SK-N-SH treated with all-trans-retinoic acid at 6 μM for 48 hours (cell line): ENCODE data around the gene GABRR3.

Experiments
- ATAC-seq: fragments of 200-7000 bp; cut with Tn5 transposase; 3 replicates; pipeline ENCODE4 v1.9.1; 2020; ENCODE audit warnings: mild to moderate bottlenecking, moderate library complexity
- ARNTL ChIP-seq: fragments of 450-650 bp; formaldehyde crosslinking; IDR thresholded peaks from 2 replicates; pipeline ENCODE4 v1.5.0; 2020; ENCODE audit warnings: low read depth, mild to moderate bottlenecking, moderate library complexity, borderline replicate concordance
- CSDC2 ChIP-seq: fragments of 250-450 bp; sonication (Bioruptor Pico); IDR thresholded peaks from 2 replicates; pipeline ENCODE4 v1.5.0; 2020; ENCODE audit warnings: mild to moderate bottlenecking, moderate library complexity
- ESRRG ChIP-seq: fragments of 250-450 bp; sonication (Bioruptor Pico); IDR thresholded peaks from 2 replicates; pipeline ENCODE4 v1.6.1; 2021; ENCODE audit warnings: mild to moderate bottlenecking
- GLIS3 ChIP-seq: fragments of 250-450 bp; sonication (Bioruptor Pico); IDR thresholded peaks from 2 replicates; pipeline ENCODE4 v1.5.0; 2020; ENCODE audit warnings: mild to moderate bottlenecking, moderate library complexity
- ISL1 ChIP-seq: fragments of 250-450 bp; sonication (Bioruptor Pico); IDR thresholded peaks from 2 replicates; pipeline ENCODE4 v2.1.2; 2022; ENCODE audit warnings: mild to moderate bottlenecking, moderate library complexity
- OSR1 ChIP-seq: fragments of 250-450 bp; sonication (Bioruptor Pico); IDR thresholded peaks from 2 replicates; pipeline ENCODE4 v1.8.0; 2022; ENCODE audit warnings: moderate library complexity, mild to moderate bottlenecking, inconsistent platforms
- PPARA ChIP-seq: fragments of 250-450 bp; sonication (Bioruptor Pico); IDR thresholded peaks from 2 replicates; pipeline ENCODE4 v1.5.0; 2020; ENCODE audit warnings: mild to moderate bottlenecking, borderline replicate concordance
- RARB ChIP-seq: fragments of 250-450 bp; sonication (Bioruptor Pico); IDR thresholded peaks from 2 replicates; pipeline ENCODE4 v1.8.0; 2021; ENCODE audit warnings: mild to moderate bottlenecking, moderate library complexity
- SNAI2 ChIP-seq: fragments of 250-450 bp; sonication (Bioruptor Pico); IDR thresholded peaks from 2 replicates; pipeline ENCODE4 v1.5.0; 2020; ENCODE audit warnings: mild to moderate bottlenecking, moderate library complexity
- TCF4 ChIP-seq: fragments of 250-450 bp; sonication (Bioruptor Pico); IDR thresholded peaks from 2 replicates; pipeline ENCODE4 v1.8.0; 2021; ENCODE audit warnings: mild to moderate bottlenecking, moderate library complexity, borderline replicate concordance
- TOX ChIP-seq: fragments of 250-450 bp; sonication (Bioruptor Pico); IDR thresholded peaks from 2 replicates; pipeline ENCODE4 v1.8.0; 2021; ENCODE audit warnings: mild to moderate bottlenecking, moderate library complexity, borderline replicate concordance
- ZC3H10 ChIP-seq: fragments of 250-450 bp; sonication (Bioruptor Pico); IDR thresholded peaks from 2 replicates; pipeline ENCODE4 v1.5.1; 2021; ENCODE audit warnings: mild to moderate bottlenecking, moderate library complexity
- ZFP3 ChIP-seq: fragments of 250-450 bp; sonication (Bioruptor Pico); IDR thresholded peaks from 2 replicates; pipeline ENCODE4 v1.5.0; 2020; ENCODE audit warnings: mild to moderate bottlenecking, moderate library complexity
- ZFP30 ChIP-seq: fragments of 450-650 bp; formaldehyde crosslinking; IDR thresholded peaks from 2 replicates; pipeline ENCODE4 v1.5.0; 2022; ENCODE audit warnings: mild to moderate bottlenecking, moderate library complexity
- ZNF565 ChIP-seq: fragments of 450-650 bp; formaldehyde crosslinking; conservative IDR thresholded peaks from 2 replicates; pipeline ENCODE4 v1.5.0; 2020; ENCODE audit warnings: low read depth, mild to moderate bottlenecking, moderate library complexity
- ZNF70 ChIP-seq: fragments of 450-650 bp; formaldehyde crosslinking; IDR thresholded peaks from 2 replicates; pipeline ENCODE4 v1.5.0; 2020; ENCODE audit warnings: mild to moderate bottlenecking, moderate library complexity
- ZNF8 ChIP-seq: fragments of 450-650 bp; formaldehyde crosslinking; IDR thresholded peaks from 2 replicates; pipeline ENCODE4 v1.5.0; 2020; ENCODE audit warnings: mild to moderate bottlenecking, moderate library complexity
- TF ChIP-seq, protein P1 (sequence below): fragments of 250-450 bp; sonication (Bioruptor Pico); IDR thresholded peaks from 2 replicates; pipeline ENCODE4 v1.8.0; 2020; ENCODE audit warnings: mild to moderate bottlenecking, moderate library complexity, borderline replicate concordance
- TF ChIP-seq, protein P2 (sequence below): fragments of 250-450 bp; sonication (Bioruptor Pico); IDR thresholded peaks from 2 replicates; pipeline ENCODE4 v1.5.0; 2020; ENCODE audit warnings: mild to moderate bottlenecking, moderate library complexity
- TF ChIP-seq, protein P3 (sequence below): fragments of 250-450 bp; sonication (Bioruptor Pico); IDR thresholded peaks from 2 replicates; pipeline ENCODE4 v1.8.0; 2021; ENCODE audit warnings: low read depth, mild to moderate bottlenecking, moderate library complexity, borderline replicate concordance
- TF ChIP-seq, protein P4 (sequence below): fragments of 250-450 bp; sonication (Bioruptor Pico); IDR thresholded peaks from 2 replicates; pipeline ENCODE4 v1.5.1; 2020; ENCODE audit warnings: low read depth, mild to moderate bottlenecking, moderate library complexity
- TF ChIP-seq, protein P5 (sequence below): fragments of 250-450 bp; sonication (Bioruptor Pico); IDR thresholded peaks from 2 replicates; pipeline ENCODE4 v1.5.1; 2021; ENCODE audit warnings: mild to moderate bottlenecking, moderate library complexity

Gene GABRR3

DNA sequence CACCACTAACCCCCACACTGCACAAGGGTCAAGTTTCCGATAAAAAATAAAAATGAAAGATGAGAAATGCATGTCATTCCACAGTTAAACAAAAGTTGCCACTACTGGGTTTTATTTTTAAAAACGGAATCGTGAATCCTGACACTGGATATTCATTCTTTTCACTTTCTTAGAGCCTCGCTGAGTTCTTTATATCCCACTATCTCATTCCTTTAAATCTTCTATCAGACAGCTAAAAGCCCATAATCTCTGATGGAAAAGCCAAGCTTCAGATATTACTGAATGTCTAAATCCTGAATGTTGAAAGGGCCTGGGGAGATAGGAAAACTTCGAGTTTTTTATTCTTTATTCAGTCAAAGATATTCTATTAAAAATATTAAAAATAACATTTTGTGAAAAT lies 74.6 kb downstream of the GABRR3 start:
- TF ChIP-seq RARB (CRISPR knock-in tag): no peak
- no peak for TF ChIP-seq ZNF565
- no peak for TF ChIP-seq ZFP3 (CRISPR knock-in tag)
- TF ChIP-seq ZC3H10 (CRISPR knock-in tag): no peak
- no peak for TF ChIP-seq ISL1 (CRISPR knock-in tag)
- TF ChIP-seq, protein P1, sequence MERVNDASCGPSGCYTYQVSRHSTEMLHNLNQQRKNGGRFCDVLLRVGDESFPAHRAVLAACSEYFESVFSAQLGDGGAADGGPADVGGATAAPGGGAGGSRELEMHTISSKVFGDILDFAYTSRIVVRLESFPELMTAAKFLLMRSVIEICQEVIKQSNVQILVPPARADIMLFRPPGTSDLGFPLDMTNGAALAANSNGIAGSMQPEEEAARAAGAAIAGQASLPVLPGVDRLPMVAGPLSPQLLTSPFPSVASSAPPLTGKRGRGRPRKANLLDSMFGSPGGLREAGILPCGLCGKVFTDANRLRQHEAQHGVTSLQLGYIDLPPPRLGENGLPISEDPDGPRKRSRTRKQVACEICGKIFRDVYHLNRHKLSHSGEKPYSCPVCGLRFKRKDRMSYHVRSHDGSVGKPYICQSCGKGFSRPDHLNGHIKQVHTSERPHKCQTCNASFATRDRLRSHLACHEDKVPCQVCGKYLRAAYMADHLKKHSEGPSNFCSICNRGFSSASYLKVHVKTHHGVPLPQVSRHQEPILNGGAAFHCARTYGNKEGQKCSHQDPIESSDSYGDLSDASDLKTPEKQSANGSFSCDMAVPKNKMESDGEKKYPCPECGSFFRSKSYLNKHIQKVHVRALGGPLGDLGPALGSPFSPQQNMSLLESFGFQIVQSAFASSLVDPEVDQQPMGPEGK (CRISPR knock-in tag): no peak
- TF ChIP-seq, protein P2, sequence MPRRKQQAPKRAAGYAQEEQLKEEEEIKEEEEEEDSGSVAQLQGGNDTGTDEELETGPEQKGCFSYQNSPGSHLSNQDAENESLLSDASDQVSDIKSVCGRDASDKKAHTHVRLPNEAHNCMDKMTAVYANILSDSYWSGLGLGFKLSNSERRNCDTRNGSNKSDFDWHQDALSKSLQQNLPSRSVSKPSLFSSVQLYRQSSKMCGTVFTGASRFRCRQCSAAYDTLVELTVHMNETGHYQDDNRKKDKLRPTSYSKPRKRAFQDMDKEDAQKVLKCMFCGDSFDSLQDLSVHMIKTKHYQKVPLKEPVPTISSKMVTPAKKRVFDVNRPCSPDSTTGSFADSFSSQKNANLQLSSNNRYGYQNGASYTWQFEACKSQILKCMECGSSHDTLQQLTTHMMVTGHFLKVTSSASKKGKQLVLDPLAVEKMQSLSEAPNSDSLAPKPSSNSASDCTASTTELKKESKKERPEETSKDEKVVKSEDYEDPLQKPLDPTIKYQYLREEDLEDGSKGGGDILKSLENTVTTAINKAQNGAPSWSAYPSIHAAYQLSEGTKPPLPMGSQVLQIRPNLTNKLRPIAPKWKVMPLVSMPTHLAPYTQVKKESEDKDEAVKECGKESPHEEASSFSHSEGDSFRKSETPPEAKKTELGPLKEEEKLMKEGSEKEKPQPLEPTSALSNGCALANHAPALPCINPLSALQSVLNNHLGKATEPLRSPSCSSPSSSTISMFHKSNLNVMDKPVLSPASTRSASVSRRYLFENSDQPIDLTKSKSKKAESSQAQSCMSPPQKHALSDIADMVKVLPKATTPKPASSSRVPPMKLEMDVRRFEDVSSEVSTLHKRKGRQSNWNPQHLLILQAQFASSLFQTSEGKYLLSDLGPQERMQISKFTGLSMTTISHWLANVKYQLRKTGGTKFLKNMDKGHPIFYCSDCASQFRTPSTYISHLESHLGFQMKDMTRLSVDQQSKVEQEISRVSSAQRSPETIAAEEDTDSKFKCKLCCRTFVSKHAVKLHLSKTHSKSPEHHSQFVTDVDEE: no peak
- no peak for TF ChIP-seq ZNF70
- no peak for TF ChIP-seq TCF4
- TF ChIP-seq ARNTL: no peak
- TF ChIP-seq ESRRG (CRISPR knock-in tag): no peak
- TF ChIP-seq, protein P3, sequence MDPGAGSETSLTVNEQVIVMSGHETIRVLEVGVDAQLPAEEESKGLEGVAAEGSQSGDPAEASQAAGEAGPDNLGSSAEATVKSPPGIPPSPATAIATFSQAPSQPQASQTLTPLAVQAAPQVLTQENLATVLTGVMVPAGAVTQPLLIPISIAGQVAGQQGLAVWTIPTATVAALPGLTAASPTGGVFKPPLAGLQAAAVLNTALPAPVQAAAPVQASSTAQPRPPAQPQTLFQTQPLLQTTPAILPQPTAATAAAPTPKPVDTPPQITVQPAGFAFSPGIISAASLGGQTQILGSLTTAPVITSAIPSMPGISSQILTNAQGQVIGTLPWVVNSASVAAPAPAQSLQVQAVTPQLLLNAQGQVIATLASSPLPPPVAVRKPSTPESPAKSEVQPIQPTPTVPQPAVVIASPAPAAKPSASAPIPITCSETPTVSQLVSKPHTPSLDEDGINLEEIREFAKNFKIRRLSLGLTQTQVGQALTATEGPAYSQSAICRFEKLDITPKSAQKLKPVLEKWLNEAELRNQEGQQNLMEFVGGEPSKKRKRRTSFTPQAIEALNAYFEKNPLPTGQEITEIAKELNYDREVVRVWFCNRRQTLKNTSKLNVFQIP: no peak
- TF ChIP-seq GLIS3 (CRISPR knock-in tag): no peak
- no peak for TF ChIP-seq PPARA
- ATAC-seq: no peak

DNA sequence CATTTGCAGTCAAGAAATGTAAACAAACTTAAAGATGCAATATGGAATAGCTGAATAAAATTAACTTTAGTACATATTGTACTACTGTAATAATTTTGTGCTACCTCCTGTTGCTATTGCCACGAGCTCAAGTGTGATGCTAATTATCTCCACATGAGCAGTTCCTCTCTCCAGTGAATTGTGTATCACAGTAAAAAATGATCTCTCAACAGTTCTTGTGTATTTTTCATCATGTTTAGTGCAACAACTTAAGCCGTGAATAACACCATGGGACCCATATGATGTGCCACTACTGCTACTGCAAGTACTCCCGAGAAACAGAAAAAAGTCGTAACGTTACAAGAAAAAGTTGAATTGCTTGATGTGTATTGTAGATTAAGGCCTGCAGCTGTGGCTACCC lies 75.2 kb downstream of the GABRR3 start:
- TF ChIP-seq ZC3H10 (CRISPR knock-in tag) (no peak), CSDC2 (CRISPR knock-in tag) (no peak), RARB (CRISPR knock-in tag) (no peak), OSR1 (CRISPR knock-in tag) (no peak), SNAI2 (no peak), ZNF8 (no peak), PPARA (no peak), ZNF565 (no peak), TCF4 (no peak), ZFP3 (CRISPR knock-in tag) (no peak), TOX (CRISPR knock-in tag) (no peak), GLIS3 (CRISPR knock-in tag) (no peak), ARNTL (no peak), ZNF70 (no peak), ISL1 (CRISPR knock-in tag) (no peak), ZFP30 (no peak)
- TF ChIP-seq, protein P3: no peak
- TF ChIP-seq, protein P4, sequence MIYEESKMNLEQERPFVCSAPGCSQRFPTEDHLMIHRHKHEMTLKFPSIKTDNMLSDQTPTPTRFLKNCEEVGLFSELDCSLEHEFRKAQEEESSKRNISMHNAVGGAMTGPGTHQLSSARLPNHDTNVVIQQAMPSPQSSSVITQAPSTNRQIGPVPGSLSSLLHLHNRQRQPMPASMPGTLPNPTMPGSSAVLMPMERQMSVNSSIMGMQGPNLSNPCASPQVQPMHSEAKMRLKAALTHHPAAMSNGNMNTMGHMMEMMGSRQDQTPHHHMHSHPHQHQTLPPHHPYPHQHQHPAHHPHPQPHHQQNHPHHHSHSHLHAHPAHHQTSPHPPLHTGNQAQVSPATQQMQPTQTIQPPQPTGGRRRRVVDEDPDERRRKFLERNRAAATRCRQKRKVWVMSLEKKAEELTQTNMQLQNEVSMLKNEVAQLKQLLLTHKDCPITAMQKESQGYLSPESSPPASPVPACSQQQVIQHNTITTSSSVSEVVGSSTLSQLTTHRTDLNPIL (CRISPR knock-in tag): no peak
- TF ChIP-seq, protein P1 (CRISPR knock-in tag): no peak
- TF ChIP-seq, protein P5, sequence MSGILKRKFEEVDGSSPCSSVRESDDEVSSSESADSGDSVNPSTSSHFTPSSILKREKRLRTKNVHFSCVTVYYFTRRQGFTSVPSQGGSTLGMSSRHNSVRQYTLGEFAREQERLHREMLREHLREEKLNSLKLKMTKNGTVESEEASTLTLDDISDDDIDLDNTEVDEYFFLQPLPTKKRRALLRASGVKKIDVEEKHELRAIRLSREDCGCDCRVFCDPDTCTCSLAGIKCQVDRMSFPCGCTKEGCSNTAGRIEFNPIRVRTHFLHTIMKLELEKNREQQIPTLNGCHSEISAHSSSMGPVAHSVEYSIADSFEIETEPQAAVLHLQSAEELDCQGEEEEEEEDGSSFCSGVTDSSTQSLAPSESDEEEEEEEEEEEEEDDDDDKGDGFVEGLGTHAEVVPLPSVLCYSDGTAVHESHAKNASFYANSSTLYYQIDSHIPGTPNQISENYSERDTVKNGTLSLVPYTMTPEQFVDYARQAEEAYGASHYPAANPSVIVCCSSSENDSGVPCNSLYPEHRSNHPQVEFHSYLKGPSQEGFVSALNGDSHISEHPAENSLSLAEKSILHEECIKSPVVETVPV (CRISPR knock-in tag): no peak

More for the DNA sequence above, 75.2 kb downstream of the GABRR3 start:
- no peak for ATAC-seq
